NCI-H2107 (cell line): Measurements from ENCODE around the gene DLGAP1.

Experiments
- DNase-seq: peaks from one replicate; lab custom pipeline; 2025; lab: John Stamatoyannopoulos, UW

Gene DLGAP1

DNA sequence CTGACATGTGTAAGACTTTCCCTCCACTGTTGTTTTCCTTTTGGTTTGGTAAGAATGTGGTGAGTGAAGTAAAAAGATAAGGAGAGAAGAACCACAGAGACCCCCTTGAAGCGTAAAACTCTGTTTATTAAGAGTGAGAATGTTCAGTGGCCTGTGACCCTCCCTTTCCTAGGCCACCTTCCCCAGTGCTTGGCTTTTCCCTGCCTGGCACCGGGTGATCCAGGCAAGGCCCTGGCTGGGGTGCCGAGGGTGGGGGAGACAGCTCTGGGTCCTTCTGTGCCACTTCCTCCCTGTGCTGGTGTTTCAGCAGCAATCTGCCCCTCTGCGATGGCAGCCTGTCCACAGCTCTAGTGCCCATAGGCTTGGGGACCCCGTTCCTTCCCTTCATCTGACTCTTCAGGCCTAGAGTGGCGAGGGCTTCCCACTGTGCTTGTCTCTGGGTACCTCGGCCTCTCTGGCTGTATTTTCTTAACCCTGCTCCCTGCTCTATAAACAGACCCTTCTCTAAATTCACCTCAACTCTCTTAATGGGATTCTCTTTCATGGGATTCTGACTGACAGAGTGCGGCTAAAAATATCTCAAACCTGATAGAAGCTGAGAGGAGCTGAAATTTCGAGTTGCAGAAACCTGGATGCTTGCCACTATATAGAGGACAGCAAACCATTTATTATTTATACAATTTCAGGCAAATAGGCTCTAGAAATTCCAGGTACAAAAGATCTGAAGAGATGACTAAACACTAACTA, 461.0 kb downstream of the DLGAP1 start:
- DNase-seq = no peak

DNA sequence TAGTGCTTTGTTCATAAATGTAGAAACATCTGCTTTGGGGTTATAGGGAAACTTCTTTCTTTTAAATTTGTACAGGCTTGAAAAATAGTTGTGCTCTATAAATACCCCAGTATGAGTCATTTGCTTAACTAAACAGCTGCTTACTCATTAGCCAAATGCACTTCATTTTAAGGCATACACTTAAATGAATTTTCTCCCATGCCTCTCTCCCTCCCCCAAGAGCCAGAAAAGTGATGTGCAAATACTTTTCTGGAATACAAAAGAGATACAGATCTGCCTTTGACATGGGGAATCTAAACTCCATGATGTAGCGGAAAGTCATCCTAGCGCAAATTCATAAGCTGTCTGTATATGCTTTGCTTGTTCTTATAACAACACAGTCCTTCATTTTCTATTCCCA, 469.4 kb downstream of the DLGAP1 start:
- no peak for DNase-seq

DNA sequence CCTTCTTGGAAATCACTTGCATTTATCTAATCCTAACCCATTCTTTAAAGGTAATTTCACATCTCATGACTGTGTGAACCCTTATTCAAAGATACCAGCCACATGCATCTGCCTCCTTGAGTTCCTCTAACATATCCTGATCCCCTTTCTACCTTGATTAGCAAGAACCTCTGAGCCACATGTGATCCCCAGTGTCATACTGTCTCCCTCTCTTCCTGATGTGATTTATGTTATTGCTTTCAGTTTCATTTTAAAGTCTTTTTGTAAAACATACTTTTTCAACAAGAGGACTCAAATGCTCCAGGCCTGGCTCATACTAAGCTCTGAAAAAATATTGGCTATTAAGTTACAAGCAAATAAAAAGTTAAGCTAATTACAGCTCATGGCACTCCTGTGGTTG, 470.1 kb downstream of the DLGAP1 start:
- no peak for DNase-seq

DNA sequence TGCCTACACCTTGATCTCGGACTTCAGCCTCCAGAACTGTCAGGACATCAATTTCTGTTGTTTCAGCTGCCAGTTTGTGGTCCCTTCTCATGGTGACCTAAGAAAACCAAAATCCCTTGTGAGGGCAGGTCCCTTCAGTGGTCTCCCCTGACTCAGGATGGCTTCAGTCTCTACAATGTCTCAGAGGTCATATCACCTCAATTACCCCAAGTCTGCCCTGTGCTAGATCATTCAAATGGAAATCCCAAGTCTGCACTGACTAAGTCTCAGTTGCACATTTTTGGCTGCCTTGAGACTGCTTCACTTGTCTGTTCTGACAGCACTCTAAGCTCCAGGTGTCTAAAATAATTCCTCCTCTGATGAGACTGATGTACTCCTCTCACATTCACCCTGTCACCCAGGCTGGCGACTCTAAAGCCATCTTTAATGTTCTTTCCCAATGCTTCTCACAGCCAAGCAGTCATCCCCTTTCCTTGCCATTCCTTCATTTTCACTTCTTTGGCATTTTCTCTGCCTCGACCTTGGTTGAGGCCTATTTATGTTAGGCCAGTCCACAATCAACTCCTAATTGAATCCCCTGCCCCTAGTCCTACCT, 470.8 kb downstream of the DLGAP1 start:
- no peak for DNase-seq

DNA sequence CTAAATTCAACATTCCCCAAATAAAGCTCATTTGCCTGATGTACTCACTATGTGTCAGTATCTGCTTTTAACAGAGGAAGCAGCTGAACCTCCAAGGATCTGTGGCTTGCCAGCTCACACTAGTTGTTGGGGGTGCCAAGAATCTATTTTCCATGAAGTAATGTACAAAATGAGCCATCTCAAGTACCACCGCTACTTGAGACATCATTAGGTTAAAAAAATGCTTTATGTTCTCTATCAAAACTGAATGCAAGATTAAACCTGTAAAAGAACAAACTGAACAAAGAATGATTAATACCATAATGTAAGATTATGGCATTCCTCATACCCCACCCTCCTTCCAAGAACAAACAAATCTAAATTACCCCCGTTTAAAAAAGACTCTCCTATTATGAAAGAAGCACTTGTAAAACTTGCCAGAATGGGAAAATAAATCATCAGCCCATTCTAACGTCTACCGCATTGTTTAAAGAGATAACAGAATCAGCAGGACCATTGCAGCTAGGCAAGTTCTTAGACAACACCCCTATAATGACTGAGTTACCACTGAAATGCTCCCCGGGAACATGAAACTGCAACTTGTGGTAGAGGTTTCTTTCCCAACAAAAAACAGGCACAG, 471.6 kb downstream of the DLGAP1 start:
- DNase-seq = no peak

DNA sequence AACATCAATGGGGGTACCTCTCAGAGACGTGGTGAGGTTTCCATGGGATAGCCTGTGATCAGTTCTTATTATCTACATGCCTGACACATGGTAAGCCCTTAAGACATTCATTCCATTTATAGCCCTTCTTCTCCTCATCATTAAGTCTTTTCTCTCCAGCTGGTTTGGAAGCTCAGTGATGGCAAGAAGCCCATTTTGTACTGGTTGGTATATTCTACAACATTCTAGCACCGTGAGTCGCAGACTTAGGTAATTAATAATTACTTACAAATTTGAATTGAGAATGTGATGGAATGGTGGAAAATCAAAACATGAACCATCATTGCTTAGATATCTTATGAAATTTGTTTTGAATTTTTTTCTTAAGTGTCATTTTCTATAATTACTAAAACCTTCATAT, 472.6 kb downstream of the DLGAP1 start:
- DNase-seq = no peak

DNA sequence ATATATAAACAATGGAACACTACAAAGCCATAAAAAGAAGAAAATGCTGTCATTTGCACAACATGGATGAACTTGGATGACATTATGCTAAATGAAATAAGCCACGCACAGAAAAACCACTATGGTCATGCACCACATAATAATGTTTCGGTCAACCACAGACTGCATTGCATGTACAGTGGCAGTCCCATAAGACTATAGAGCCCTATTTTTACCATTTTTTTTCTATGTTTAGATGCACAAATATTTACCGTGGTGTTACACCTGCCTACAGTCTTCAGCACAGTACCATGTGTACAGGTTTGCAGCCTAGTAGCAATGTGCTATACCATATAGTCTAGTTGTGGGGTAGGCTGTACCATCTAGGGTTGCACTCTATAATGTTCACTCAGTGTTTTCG, 476.1 kb downstream of the DLGAP1 start:
- DNase-seq = no peak

DNA sequence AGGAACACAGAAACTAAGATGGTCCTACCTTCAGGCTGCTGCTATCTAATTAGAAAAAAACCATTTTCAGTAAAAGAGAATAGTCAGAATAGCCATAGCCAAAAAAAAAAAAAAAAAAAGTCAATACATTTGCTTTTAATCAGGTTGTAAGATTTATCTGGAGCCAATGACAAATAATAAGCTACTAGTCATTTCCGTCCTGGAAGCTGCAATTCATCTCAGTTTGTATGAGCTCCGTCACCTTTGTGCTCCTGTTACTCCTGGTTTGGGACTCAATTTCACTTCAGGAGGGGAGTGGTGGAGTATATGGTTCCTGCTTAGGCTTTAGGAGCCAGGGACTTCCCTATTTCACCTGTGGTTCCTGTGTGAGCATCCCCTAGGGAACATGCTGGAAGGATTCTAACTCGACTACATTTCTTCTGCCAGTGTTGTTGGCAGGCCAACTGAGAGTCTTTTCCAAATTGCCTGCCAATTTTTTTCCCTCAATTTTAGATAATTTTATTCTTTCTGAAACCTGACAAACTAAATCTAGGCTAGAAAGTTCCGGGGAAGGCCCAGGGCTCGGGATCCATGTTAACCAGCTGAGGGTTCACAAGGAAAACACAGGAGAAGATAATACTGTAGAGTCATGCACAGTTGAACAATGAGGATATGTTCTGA, 481.8 kb downstream of the DLGAP1 start:
- no peak for DNase-seq

DNA sequence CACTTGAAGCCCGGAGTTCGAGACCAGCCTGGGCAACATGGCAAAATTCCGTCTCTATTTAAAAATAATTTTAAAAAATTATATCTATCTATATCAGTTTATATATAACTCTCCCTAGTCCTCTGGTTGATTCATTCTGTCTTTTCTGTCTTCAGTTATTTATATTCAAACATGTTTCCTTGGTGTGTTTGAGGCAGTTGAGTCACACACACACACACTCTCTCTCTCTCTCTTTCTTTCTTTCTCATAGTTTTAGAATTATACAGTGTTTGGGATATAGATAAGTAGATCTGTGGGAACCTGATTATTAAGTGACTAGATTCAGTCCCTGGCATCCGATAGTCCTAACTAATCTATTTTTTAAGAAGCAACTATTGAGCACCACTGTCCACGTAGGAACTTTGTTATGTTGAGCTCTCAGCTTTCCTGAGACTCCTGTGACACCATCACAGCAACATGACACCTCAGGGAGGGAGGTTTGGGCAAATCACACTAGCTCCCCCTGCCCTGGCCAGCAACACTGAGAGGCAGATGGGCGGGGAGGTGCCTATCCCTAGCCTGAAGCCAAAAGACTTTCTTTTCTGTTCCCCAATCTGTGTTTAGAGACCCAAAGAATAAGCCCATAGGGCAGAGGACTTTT, 482.7 kb downstream of the DLGAP1 start:
- DNase-seq = peak; percentile 23

DNA sequence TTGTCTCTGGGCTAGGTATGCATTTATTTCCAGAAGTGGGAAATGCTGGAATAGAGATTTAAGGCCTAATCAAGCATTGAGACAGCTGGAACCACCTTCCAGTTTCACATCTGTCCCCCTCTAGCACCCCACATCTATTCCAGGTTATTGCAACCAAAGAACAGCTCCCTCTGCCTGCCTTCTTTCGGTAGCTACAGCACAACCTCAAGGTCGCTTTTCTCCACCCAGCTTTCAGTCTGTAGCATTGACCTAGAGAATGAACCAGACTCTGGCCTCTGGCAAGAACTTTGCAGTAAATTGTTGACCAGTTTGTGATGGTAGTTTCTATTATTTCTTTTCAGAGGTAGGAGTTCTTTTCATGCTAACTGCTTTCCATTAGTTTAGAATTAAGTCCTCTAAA, 484.2 kb downstream of the DLGAP1 start:
- DNase-seq = no peak

DNA sequence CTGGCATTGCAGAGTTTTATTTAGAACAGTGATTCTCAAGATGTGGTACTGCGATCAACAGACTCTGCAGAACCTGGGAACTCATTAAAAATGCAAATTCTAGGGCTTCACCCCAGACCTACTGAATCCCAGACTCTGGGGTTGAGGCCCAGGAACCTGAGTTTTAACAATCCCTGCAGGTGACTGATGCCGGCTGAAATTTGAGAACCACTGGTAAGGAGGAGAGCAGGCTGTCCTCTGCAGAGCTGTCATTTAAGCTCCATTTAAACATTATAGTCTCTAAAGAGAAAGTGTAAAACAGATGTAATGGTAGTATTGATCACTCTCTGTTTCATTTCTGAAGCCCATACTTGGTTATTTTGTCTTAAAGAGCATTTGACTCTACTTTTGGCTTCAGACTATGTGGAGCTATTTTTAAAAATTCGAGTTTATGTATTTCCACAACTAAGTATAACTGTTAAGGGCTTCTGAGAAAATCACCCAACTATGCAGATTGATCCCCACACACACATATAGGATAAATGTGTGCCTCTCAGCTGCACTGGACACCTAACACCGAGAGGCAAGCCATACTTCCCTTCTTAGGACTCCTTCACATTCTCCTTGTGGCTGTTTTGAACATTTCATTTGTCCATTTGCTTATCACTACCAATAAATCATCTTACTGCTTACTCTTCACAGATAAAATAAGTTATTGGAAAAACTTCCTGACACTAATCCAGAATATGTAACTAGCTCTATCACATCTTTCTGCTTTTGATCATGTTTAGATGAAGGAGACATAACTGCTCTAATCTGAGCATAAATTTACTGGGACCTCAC, 487.5 kb downstream of the DLGAP1 start:
- peak; percentile 10 for DNase-seq

DNA sequence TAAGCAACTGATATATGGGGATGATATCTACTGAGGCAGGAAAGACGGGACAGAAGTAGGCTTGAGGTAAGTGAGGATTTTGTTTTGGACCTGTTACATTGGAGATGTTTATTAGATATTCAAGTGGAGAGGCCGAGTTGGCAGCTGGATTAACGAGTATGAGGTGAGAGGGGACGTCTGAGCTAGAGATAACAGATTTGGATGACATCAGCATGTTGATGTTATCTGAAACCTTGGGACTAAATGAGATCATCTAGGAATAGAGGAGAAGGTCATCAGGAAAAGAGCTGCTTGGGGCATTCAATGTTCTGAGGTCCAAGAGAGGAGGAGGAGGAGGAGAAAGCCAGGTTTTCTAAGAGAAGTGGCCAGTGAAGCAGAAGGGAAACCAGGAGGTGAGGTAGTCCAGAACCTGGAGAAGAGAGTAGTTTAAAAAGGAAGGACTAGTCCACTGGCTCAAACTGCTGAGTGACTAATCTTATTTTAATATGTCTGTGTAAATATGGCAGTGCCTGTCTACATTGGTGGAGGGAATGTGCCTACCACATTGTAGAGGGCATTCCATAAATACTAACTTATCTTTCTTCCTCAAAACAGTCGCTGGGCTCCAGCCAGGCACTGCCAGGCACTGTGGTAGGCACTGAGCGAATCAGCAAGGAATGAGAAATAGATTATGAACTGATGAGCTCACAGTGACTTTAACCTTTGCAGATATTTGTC, 488.3 kb downstream of the DLGAP1 start:
- no peak for DNase-seq

DNA sequence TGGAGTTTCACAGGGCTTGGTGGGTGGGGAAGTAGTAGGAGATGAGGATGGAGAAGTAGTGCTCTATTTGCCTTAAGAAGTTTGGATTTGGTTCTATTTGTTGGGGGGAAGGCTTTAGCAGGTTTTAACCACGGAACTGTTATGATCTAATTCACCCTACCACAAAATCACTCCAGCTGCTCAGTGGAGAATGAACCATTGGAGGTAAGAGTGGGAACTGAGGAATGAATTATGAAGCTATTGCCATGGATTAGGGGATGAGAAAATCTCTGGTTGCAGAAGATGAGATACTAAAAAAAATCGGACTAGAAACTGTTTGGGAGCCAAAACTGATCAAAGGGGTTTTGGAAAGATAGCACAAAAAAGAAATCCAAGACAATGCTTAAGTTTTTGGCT, 488.9 kb downstream of the DLGAP1 start:
- DNase-seq = no peak

DNA sequence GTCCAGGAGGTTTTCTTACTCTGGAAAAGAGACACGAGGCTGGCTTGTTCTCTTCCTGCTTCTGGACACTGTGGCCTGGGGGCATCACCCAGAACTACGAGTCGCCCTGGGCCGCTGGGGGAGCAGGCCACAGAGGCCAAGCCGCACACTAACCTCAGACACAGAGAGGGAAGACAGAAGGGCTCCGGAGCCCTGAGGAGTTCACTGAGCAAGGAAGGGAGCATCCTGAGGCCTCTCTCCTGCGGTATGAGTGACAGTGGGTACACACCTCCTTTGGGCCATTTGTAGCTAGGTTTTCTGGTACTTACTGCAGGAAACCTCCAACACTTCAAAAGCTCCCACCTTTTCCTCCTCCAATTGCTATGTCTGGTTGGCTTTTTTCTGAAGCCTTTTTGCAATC, 494.1 kb downstream of the DLGAP1 start:
- no peak for DNase-seq

DNA sequence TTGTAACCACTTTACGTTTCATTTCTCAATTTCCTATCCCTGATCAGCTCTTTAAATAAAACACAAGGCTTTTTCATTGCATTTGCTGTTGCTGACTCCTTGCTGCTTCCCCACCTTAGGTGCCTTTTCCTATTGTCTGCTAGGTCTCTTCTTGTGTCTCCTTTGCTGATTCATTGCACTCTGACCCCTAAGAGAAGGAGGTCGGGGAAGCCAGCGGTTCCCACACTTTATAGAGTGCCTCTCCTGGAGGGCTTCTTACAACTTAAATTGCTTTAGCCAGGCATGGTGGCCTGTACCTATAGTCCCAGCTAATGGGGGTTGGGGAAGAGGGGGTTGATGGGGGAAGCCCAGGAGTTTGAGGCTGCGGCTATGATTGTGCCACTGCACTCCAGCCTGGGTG, 495.0 kb downstream of the DLGAP1 start:
- no peak for DNase-seq

DNA sequence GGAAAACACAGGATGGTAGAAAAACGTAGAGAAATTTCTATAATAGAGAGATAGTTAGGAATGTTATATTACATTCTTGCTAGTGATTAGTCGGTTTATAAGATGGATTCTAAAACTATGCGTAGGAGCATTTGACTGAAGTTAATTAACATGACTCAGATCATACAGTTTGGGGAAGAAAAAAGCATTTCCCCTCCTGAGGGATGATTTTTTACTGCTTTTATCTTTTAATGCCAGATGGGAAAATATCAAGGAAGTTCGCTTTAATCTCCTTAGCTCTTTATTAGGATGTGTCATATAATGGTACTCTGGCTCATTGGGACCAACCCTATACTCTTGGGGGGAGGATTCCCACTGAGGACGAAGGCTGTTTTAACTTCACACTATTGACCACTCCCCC, 503.1 kb downstream of the DLGAP1 start:
- DNase-seq = no peak

DNA sequence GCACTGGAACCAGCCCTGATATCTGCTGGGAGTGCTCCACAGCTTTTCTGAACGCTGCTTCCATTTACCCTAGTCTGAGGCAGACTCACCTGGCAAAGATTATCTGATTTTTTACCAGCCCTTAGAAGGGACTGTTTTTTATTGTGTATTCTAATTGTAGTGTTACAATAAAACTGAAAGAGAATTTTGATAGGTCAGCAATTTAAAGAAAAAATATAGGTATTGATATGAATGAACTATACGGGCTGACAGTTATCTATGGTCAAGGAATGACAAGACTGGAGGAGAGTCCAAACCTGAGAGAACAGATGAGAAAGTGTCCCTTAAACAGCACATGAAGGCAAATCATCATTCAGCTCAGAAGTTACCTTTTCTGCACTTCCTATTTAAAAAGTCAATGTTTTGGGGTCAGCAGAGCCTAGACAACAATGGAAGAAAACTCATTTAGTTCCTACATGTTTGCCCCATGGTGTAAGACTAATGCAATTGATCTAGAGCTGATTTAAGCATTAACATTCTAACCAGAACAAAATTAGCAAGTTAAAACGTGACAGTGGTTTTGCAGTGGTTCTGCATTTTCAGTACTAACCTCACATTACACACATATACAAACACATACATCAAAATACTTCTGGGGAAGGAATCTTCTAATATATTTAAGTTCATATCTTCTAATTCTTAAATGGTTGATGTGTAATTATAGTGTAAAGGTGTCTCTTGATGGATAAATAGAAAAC, 504.3 kb downstream of the DLGAP1 start:
- DNase-seq = no peak

DNA sequence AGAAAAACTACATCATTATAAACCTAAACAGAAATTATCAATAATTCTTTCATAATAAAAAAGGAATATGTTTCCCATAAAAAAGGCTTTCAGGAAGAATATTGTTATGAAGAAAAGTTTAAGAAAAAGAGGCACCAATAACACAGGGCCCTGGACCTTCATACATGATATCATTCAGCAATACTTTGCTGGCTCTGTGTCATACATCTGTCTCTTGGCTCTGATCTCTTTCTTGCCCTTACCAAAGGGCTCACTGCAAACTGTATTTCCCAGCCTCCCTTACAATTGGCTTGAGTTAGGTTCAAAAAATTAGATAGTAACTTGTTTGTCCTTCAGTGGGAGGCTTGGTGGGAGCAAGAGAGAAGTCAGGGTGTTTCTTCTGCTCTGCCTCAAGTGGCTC, 506.1 kb downstream of the DLGAP1 start:
- no peak for DNase-seq

DNA sequence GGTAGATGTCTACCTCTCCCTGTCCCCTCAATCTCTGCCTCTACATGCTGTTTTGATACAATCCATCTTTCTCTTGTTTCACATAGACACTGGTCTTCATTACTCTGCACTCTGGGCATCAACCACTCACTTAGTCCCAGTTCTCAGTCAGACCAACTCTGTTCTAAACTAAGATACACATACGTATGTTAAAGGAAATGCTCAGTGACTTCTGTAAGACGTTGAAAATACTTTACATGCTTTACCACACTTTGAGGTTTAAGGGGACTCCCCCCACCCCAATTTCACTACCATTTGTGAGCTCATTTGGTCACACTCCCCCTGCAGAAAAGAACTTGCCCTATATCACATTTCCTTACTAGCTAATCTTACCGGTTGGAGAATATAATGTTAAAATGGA, 507.7 kb downstream of the DLGAP1 start:
- no peak for DNase-seq

DNA sequence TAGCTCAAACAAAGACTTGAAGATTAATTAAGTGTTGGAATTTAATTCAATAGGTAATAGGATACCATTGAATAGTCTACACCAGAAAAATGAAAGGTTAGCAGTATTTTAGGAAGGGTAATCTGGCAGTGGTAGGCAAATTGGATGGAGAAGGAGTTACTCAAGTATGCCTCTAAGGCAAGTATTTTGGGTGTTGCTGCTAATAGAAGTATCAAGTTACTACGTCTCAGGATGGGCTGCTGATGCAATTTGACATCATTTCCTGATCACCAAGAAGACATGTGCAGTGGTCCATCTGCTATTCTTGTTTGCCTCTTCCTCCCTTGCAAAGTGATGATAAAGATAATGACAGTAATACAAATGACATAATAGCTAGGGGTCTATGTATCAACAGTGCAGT, 519.8 kb downstream of the DLGAP1 start:
- DNase-seq = no peak
